ENCODE data around the gene TNIK.

- no peak for TF ChIP-seq EZH2 (IDR thresholded peaks at IDR 0.05; ENCODE audit: borderline replicate concordance, insufficient read depth, low read length, poor library complexity, severe bottlenecking)
- TF ChIP-seq CTCF (IDR thresholded peaks at IDR 0.05; ENCODE audit: poor library complexity, severe bottlenecking): no peak
- TF ChIP-seq TAF1 (IDR thresholded peaks at IDR 0.05; ENCODE audit: low read depth): no peak
- TF ChIP-seq POLR2AphosphoS5 (IDR thresholded peaks at IDR 0.05): no peak
- TF ChIP-seq EP300 (conservative IDR thresholded peaks at IDR 0.05; ENCODE audit: poor library complexity, severe bottlenecking): no peak
- TF ChIP-seq SMC3 (conservative IDR thresholded peaks at IDR 0.05; ENCODE audit: poor library complexity): no peak
- no peak for TF ChIP-seq REST (IDR thresholded peaks at IDR 0.05; ENCODE audit: borderline replicate concordance)
- no peak for TF ChIP-seq MXI1 (conservative IDR thresholded peaks at IDR 0.05; ENCODE audit: poor library complexity, severe bottlenecking)
- no peak for TF ChIP-seq RAD21 (conservative IDR thresholded peaks at IDR 0.05)
Measured at GRCh38 chr3:171321559-171322360, 138.4 kb downstream of the TNIK start.
